GM19099 (cell line): ENCODE data around the gene GUCA1A.

Source experiments
- POLR2A ChIP-seq: IDR thresholded peaks from 3 replicates; pipeline ENCODE4 v1.6.1; 2011; ENCODE audit warnings: low read depth; ENCODE audit not compliant: insufficient read length; ENCODE audit errors: extremely low read depth

Gene GUCA1A

GRCh38 chr6:42162812-42163211 lies 10.4 kb upstream of the GUCA1A start:
- TF ChIP-seq POLR2A = no peak

GRCh38 chr6:42163981-42164380 lies 9.2 kb upstream of the GUCA1A start:
- no peak for TF ChIP-seq POLR2A

- TF ChIP-seq POLR2A = no peak
Measured at GRCh38 chr6:42165016-42165415, 8.1 kb upstream of the GUCA1A start.

GRCh38 chr6:42166444-42167141 lies 6.6 kb upstream of the GUCA1A start:
- no peak for TF ChIP-seq POLR2A

GRCh38 chr6:42168650-42169049 lies 4.5 kb upstream of the GUCA1A start:
- TF ChIP-seq POLR2A = no peak

GRCh38 chr6:42171813-42172581 lies 1.2 kb upstream of the GUCA1A start:
- no peak for TF ChIP-seq POLR2A

GRCh38 chr6:42175860-42176259 lies 2.7 kb downstream of the GUCA1A start:
- no peak for TF ChIP-seq POLR2A

- TF ChIP-seq POLR2A = no peak
Measured at GRCh38 chr6:42176981-42177380, 3.8 kb downstream of the GUCA1A start.

- TF ChIP-seq POLR2A = no peak
Measured at GRCh38 chr6:42177514-42178364, 4.6 kb downstream of the GUCA1A start.

GRCh38 chr6:42179261-42179944 lies 6.2 kb downstream of the GUCA1A start:
- TF ChIP-seq POLR2A = no peak

GRCh38 chr6:42179945-42180313 lies 6.8 kb downstream of the GUCA1A start:
- TF ChIP-seq POLR2A = no peak

- no peak for TF ChIP-seq POLR2A
Measured at GRCh38 chr6:42182101-42182500, 8.9 kb downstream of the GUCA1A start.

- no peak for TF ChIP-seq POLR2A
Measured at GRCh38 chr6:42184475-42184874, 11.3 kb downstream of the GUCA1A start.

- TF ChIP-seq POLR2A = no peak
Measured at GRCh38 chr6:42185597-42185996, 12.4 kb downstream of the GUCA1A start.

GRCh38 chr6:42188406-42188805 lies 15.2 kb downstream of the GUCA1A start:
- no peak for TF ChIP-seq POLR2A

GRCh38 chr6:42190554-42191183 lies 17.5 kb downstream of the GUCA1A start:
- no peak for TF ChIP-seq POLR2A
